ENCODE measurements around the gene ASCL3.
"Not testable (repeated sequence)": the region's sequence is repeated elsewhere in the genome, so short reads cannot be mapped to it uniquely, and the experiment has no call there.

Gene ASCL3

GRCh38 chr11:8947230-8947943 lies 4.6 kb upstream of the ASCL3 start:
- DNase-seq = no peak

DNA sequence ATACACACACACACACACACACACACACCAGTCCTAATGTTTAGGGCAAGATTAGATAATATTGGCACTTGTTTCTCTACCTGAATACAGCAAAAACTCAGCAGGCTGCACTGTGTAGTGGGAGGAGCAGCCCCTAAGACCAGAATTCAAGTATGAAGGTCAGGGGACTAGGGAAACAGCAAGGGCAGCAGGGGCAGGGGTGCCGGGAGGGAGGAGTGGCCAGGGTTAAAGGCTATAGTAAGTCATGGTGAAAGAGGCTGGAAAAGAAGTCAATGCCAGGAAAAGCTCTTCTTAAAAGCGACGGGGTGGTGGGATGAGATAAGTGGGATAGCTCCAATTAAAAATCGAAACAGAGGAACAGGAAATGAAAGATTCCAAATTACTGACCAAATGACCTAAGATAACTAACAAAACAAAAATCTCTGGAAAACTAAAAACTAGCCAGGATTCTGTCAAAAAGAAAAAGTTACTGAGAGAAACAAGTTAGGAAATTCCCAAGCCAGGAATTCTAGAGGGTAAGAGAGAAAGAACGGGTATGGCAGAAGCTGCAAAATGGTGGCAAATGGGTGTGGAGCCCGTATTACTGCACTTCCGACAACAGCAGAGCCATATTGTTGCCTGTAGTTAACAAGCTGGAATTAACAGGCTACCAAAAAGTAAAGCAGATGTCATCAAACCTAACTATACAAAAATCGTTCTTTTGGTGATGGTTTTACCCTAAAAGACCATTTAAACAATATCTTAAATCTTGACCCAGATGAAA lies 1.3 kb downstream of the ASCL3 start:
- no peak for DNase-seq

GRCh38 chr11:8937659-8938058 lies 5.2 kb downstream of the ASCL3 start:
- no peak for DNase-seq

GRCh38 chr11:8937159-8937558 lies 5.7 kb downstream of the ASCL3 start:
- DNase-seq = no peak

DNA sequence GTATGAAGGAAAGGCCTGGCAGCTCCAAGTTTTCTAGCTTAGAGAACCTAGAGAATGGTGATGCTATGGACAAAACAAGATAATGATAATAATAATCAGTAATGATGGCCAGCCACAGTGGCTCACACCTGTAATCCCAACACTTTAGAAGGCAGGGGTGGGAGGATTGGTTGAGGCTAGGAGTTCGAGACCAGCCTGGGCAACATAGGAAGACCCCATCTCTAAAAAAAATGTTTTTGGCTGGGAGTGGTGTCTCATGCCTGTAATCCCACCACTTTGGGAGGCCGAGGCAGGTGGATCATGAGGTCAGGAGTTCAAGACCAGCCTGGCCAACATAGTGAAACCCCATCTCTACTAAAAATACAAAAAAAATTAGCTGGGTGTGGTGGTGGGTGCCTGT lies 7.0 kb downstream of the ASCL3 start:
- DNase-seq = not testable (repeated sequence)

- DNase-seq = no peak
Observed at GRCh38 chr11:8934742-8935488, 7.9 kb downstream of the ASCL3 start.

GRCh38 chr11:8933931-8934330 lies 8.9 kb downstream of the ASCL3 start:
- no peak for DNase-seq

- no peak for DNase-seq
Observed at GRCh38 chr11:8932564-8933180, 10.1 kb downstream of the ASCL3 start, which contains the start of gene C11orf16. TSS of gene C11orf16 (minus strand) at chr11:8932947. CDS start at chr11:8932308, 639 bp downstream.

GRCh38 chr11:8930456-8931175 lies 12.2 kb downstream of the ASCL3 start:
- no peak for DNase-seq

DNA sequence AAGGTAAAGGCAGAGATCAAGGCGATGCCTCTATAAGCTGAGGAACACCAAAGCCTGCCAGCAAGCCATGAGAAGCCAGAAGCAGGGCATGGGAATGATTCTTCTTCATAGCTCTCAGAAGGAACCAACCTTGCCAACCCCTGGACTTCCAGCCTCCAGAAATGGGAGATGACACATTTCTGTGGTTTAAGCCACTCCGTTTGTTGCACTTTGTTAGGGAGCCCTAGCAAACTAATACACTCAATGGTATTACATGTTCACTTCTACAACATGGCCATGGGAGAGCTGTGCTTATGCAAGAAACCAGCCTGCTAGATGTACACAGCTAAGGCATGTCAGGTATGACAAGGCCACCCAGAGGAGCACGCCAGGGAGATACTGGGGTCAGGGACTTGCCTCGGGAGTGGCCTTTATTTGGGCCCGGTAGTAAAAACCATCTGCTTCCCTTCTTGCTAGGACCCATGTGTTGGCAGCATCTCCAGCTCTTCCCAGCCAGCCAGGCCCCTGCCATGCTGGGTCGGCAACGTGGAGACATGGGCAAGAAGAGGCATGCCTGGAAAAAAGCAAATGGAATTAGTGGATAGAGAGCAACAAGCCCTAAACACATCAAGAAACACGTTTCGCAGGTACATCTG lies 13.7 kb downstream of the ASCL3 start:
- no peak for DNase-seq

GRCh38 chr11:8928205-8928604 lies 14.6 kb downstream of the ASCL3 start:
- DNase-seq = no peak

DNA sequence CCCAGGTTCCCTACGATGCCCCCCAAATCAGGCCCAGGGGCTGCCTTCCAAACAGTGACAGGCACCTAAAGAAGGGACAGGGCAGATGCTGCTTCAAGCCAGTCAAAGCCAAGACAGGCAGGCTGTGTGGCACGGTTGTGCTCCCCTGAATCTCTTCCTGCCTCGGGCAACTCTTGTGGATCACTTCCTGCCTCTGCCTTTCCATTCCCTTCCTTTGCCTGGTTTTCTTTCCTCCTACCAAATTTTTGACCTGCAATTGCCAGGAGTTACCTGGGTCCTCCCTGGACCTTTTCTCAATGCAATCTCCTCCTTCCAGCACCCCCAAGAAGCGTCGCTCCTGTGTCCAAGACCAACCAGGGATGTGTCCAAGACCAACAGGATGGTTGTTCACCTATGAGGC lies 15.6 kb downstream of the ASCL3 start:
- DNase-seq = no peak

- no peak for DNase-seq
Observed at GRCh38 chr11:8926236-8926635, 16.6 kb downstream of the ASCL3 start.

GRCh38 chr11:8925711-8926110 lies 17.1 kb downstream of the ASCL3 start:
- no peak for DNase-seq

DNA sequence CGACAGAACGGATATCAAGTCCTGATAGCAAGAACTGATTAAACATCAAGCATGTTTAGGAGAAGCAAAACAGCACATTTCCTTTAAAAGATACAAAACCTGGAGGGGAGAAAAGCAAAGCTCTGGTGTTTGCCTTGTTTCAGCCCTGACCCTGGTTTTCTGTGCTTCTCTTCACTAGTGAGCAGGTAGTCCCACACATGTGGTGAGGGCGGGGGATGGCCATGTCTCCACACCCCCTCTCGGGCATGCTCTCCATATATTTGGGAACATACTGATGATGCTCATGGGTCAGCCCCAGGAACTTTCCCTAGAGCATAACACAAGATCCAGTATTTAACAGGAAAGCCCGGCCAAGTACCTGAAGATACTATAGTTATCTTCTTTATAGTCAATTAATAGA lies 20.1 kb downstream of the ASCL3 start:
- no peak for DNase-seq

DNA sequence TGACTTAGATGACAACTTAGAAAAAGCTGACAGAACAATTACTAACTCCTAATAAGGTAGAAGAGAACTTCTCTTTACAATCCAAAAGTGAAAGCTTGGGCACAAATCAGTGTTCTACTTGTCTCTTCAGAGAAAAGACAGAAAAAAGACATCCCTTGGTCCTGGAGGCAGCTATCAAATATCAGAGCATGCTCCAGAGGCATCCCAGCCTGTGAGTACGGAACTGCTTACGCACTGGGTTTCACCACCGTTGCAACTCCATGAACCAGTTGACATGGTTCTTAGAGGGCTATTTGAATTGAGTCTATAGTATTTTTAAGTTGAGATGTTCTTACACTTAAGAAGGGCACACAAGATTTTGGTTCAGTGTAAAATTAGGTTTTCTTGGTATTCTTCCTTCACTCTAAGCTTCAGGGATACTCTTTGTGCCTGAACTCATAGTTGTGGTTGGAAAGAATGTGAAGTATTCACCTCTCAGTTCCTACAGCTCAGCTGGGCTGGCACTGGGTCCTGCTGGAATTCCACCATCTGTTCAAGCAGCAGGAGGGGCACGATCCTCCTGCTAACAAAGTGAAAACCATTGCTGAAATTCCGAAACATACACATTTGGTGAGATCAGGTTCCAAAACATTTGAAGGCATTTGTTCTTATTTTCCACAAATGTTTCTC lies 25.5 kb downstream of the ASCL3 start:
- DNase-seq = no peak

- no peak for DNase-seq
Observed at GRCh38 chr11:8914661-8915018, 28.2 kb downstream of the ASCL3 start.

- DNase-seq = peak in 1 of 4 experiments; percentile 30
Observed at GRCh38 chr11:8913961-8914660, 28.7 kb downstream of the ASCL3 start.

DNA sequence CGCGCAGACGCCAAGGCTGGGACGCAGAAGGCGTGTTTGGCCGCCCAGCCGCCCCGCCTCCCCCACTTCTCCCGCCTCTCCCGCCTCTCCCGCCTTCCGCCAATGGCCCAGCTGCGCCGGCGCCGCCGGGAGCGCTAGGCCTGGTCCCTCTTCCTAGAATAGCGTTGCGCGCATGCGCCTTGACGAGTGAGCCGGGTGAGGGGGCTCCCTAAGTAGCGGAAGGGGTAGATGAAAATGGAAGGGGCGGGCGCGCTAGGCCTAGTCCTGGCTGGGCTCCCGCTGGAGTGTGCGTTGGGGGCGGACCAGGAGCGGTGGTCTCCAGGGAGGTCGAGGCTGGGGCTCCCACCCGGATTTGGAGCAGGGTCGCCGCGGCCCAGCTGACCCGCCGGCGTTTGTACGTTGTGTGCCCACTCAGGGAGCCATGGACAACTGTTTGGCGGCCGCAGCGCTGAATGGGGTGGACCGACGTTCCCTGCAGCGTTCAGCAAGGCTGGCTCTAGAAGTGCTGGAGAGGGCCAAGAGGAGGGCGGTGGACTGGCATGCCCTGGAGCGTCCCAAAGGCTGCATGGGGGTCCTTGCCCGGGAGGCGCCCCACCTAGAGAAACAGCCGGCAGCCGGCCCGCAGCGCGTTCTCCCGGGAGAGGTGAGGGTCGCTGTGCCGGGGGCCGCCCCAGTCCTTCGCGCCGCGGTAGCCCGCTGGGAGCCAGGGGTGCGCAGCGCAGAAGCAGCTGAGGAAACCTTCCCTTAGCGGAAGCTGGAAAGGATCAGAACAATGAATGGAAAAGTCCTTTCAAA lies 31.6 kb downstream of the ASCL3 start, which contains the start of gene AKIP1:
AKIP1 (plus strand) TSS at position 161 of the 795 bp plus-strand sequence; CDS start at position 422, 261 bp downstream.
- peak; percentile 41 to 65 (median 48) for DNase-seq

- DNase-seq = no peak
Observed at GRCh38 chr11:8910649-8911026, 32.2 kb downstream of the ASCL3 start.

Measured in activated naive CD4-positive, alpha-beta T cell (primary cell).